GM12878 (cell line): ENCODE results near the gene HLA-DPB1. TPM values are rescaled to one million over a fixed set of nuclear protein-coding genes. Genes with fewer than 3 reads are reported as not detected.
A peak's percentile ranks its signal among the peaks of the same experiment; 100 is the strongest.

ENCODE experiments used
- ATF7 ChIP-seq: fragments of 450-650 bp; IDR thresholded peaks from 2 replicates; pipeline ENCODE4 v1.6.1; 2016; ENCODE audit warnings: low read depth, mild to moderate bottlenecking
- BHLHE40 ChIP-seq, 2 experiments: fragments of 450-650 bp in 1 of 2; IDR thresholded peaks; 2 replicates each; pipeline ENCODE4 v1.6.1; 2011 to 2017; ENCODE audit warnings: low read depth in 2 of 2, borderline replicate concordance in 1 of 2, improper control_type of control experiment in 1 of 2, low read length in 1 of 2, mild to moderate bottlenecking in 1 of 2
- BRCA1 ChIP-seq: IDR thresholded peaks from 2 replicates; pipeline ENCODE4 v1.6.1; 2011; ENCODE audit warnings: low read depth, low read length, improper control_type of control experiment
- EGR1 ChIP-seq, 2 experiments: IDR thresholded peaks; 1 replicate in 1 of 2; 2 replicates in 1 of 2; pipeline ENCODE4 v1.6.1; 2011 to 2012; ENCODE audit warnings: low read depth in 2 of 2, low read length in 2 of 2, borderline replicate concordance in 1 of 2, mild to moderate bottlenecking in 1 of 2, moderate library complexity in 1 of 2
- ESRRA ChIP-seq: IDR thresholded peaks from 2 replicates; pipeline ENCODE4 v1.6.1; 2012; ENCODE audit warnings: mild to moderate bottlenecking, low read length, improper control_type of control experiment
- FOXM1 ChIP-seq: IDR thresholded peaks from 2 replicates; pipeline ENCODE4 v1.6.1; 2012; ENCODE audit warnings: low read depth, mild to moderate bottlenecking, inconsistent platforms, low read length, moderate library complexity
- GABPA ChIP-seq: IDR thresholded peaks from 2 replicates; pipeline ENCODE4 v1.6.1; 2014; ENCODE audit warnings: antibody characterized with exemption, low read depth, mild to moderate bottlenecking, inconsistent platforms
- KAT2A ChIP-seq: conservative IDR thresholded peaks from 2 replicates; pipeline ENCODE4 v1.6.1; 2011; ENCODE audit warnings: low read depth, low read length; ENCODE audit not compliant: control insufficient read depth
- MYC ChIP-seq: IDR thresholded peaks from 2 replicates; pipeline ENCODE4 v1.6.1; 2011; ENCODE audit warnings: mild to moderate bottlenecking, low read length, moderate library complexity, inconsistent platforms; ENCODE audit not compliant: insufficient read depth, insufficient replicate concordance, insufficient read length, severe bottlenecking
- NBN ChIP-seq: fragments of 450-650 bp; IDR thresholded peaks from 2 replicates; pipeline ENCODE4 v1.6.1; 2016
- NFIC ChIP-seq: IDR thresholded peaks from 2 replicates; pipeline ENCODE4 v1.6.1; 2012; ENCODE audit warnings: low read depth, mild to moderate bottlenecking, inconsistent platforms, low read length, moderate library complexity
- NFYA ChIP-seq: IDR thresholded peaks from 2 replicates; pipeline ENCODE4 v1.6.1; 2011; ENCODE audit warnings: low read depth, mild to moderate bottlenecking, low read length, improper control_type of control experiment, borderline replicate concordance
- NFYB ChIP-seq: IDR thresholded peaks from 2 replicates; pipeline ENCODE4 v1.6.1; 2011; ENCODE audit warnings: low read depth, mild to moderate bottlenecking, low read length, improper control_type of control experiment, moderate library complexity; ENCODE audit not compliant: insufficient read depth
- NR2F1 ChIP-seq: fragments of 450-650 bp; conservative IDR thresholded peaks from 2 replicates; pipeline ENCODE4 v1.6.1; 2017; ENCODE audit warnings: mild to moderate bottlenecking
- POLR2A ChIP-seq: IDR thresholded peaks from 2 replicates; pipeline ENCODE4 v1.6.1; 2011; ENCODE audit warnings: low read depth, mild to moderate bottlenecking, low read length
- POU2F2 ChIP-seq: IDR thresholded peaks from 3 replicates; pipeline ENCODE4 v1.6.1; 2011; ENCODE audit warnings: low read depth, mild to moderate bottlenecking, low read length, borderline replicate concordance
- RBBP5 ChIP-seq: fragments of 200-600 bp; sonication (generic); conservative IDR thresholded peaks from 2 replicates; pipeline ENCODE4 v1.6.1; 2016
- RELA ChIP-seq: fragments of 450-650 bp; IDR thresholded peaks from 2 replicates; pipeline ENCODE4 v1.8.0; 2014; ENCODE audit warnings: borderline replicate concordance; ENCODE audit not compliant: partially characterized antibody
- SIX5 ChIP-seq: IDR thresholded peaks from 2 replicates; pipeline ENCODE4 v1.6.1; 2011; ENCODE audit warnings: mild to moderate bottlenecking, low read depth, low read length, moderate library complexity; ENCODE audit not compliant: severe bottlenecking
- TAF1 ChIP-seq: IDR thresholded peaks from 2 replicates; pipeline ENCODE4 v1.6.1; 2011; ENCODE audit warnings: mild to moderate bottlenecking, low read depth, low read length, borderline replicate concordance
- YBX1 ChIP-seq: fragments of 450-650 bp; IDR thresholded peaks from 2 replicates; pipeline ENCODE4 v1.6.1; 2016; ENCODE audit warnings: antibody characterized with exemption
- ZNF207 ChIP-seq: fragments of 450-650 bp; IDR thresholded peaks from 2 replicates; pipeline ENCODE4 v1.6.1; 2014; ENCODE audit warnings: antibody characterized with exemption, mild to moderate bottlenecking, borderline replicate concordance
- ZZZ3 ChIP-seq: IDR thresholded peaks from 2 replicates; pipeline ENCODE4 v1.6.1; 2011; ENCODE audit warnings: low read depth; ENCODE audit not compliant: control insufficient read depth, insufficient read length
- polyA plus RNA-seq, 11 experiments: library from polyadenylated mRNA; depleted of rRNA in 4 of 11; unstranded in 6 of 11; stranded (reverse) in 5 of 11; fragments of >200 nt; fragmentation: Nextera tagmentation in 4 of 11; fragmentation: Illumina TruSeq in 1 of 11; extraction: Ambion mirVana in 4 of 11; extraction: Trizol in 1 of 11; gene quantifications; 1 replicate in 1 of 11; 2 replicates in 10 of 11; pipeline versions ENCODE4 v1.2.1 to v1.2.3, GENCODE V29; 2011 to 2016; ENCODE audit warnings: inconsistent platforms in 2 of 11, missing spikeins in 2 of 11, low read depth in 1 of 11
- total RNA-seq, 4 experiments: library from RNA; depleted of rRNA in 3 of 4; stranded (reverse); fragments of >200 nt in 3 of 4; fragmentation: Illumina TruSeq in 1 of 4; extraction: Trizol in 1 of 4; gene quantifications; 2 replicates each; pipeline versions ENCODE4 v1.2.1 to v1.2.3, GENCODE V29; 2013 to 2021
- TF ChIP-seq, protein P1 (sequence below): fragments of 450-650 bp; IDR thresholded peaks from 2 replicates; pipeline ENCODE4 v1.6.1; 2018; ENCODE audit warnings: borderline replicate concordance, mild to moderate bottlenecking; ENCODE audit not compliant: partially characterized antibody
- TF ChIP-seq, protein P2 (sequence below): fragments of 450-650 bp; IDR thresholded peaks from 2 replicates; pipeline ENCODE4 v1.6.1; 2017; ENCODE audit warnings: mild to moderate bottlenecking
- TF ChIP-seq, protein P3 (sequence below): fragments of 450-650 bp; IDR thresholded peaks from 2 replicates; pipeline ENCODE4 v1.6.1; 2016; ENCODE audit warnings: mild to moderate bottlenecking

The HLA-DPB1 gene
- total and polyA plus RNA-seq, 10 of the 15 experiments (the other 5 are each of a cell fraction or from before 2014, with no cell fraction given): 101 to 675 (median 352) TPM

DNA sequence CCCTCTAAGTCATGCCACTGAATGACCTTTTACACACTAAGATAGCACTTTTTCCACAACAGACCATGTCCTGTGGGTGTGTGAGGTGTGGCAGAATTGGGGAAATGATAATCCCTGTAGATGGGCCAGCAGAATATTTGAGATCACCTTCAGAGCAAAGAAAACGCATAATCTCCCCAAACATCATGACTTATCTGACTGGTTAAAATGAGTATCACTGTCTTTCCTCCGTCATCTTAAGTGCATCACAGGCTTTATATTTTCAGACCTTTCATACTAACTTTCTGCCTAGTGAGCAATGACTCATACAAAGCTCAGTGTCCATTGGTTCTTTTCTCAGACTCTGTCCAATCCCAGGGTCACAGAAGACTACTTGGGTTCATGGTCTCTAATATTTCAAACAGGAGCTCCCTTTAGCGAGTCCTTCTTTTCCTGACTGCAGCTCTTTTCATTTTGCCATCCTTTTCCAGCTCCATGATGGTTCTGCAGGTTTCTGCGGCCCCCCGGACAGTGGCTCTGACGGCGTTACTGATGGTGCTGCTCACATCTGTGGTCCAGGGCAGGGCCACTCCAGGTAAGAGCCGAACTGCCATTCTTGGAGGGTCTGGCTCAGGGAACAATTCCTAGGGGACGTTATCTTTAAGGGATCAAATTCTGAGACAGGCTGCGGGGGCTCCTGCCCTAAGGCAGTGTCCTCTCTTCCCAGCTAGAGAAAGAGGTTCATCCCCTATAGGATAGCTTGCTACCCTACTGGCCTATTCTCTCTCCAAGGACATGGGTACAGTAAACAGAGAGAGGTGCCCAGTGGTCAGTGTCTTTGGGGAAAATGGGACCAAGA, at the start of gene HLA-DPB1 (continued):
- TF ChIP-seq, protein P1, sequence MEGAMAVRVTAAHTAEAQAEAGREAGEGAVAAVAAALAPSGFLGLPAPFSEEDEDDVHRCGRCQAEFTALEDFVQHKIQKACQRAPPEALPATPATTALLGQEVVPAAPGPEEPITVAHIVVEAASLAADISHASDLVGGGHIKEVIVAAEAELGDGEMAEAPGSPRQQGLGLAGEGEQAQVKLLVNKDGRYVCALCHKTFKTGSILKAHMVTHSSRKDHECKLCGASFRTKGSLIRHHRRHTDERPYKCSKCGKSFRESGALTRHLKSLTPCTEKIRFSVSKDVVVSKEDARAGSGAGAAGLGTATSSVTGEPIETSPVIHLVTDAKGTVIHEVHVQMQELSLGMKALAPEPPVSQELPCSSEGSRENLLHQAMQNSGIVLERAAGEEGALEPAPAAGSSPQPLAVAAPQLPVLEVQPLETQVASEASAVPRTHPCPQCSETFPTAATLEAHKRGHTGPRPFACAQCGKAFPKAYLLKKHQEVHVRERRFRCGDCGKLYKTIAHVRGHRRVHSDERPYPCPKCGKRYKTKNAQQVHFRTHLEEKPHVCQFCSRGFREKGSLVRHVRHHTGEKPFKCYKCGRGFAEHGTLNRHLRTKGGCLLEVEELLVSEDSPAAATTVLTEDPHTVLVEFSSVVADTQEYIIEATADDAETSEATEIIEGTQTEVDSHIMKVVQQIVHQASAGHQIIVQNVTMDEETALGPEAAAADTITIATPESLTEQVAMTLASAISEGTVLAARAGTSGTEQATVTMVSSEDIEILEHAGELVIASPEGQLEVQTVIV: no peak
- TF ChIP-seq, protein P2, sequence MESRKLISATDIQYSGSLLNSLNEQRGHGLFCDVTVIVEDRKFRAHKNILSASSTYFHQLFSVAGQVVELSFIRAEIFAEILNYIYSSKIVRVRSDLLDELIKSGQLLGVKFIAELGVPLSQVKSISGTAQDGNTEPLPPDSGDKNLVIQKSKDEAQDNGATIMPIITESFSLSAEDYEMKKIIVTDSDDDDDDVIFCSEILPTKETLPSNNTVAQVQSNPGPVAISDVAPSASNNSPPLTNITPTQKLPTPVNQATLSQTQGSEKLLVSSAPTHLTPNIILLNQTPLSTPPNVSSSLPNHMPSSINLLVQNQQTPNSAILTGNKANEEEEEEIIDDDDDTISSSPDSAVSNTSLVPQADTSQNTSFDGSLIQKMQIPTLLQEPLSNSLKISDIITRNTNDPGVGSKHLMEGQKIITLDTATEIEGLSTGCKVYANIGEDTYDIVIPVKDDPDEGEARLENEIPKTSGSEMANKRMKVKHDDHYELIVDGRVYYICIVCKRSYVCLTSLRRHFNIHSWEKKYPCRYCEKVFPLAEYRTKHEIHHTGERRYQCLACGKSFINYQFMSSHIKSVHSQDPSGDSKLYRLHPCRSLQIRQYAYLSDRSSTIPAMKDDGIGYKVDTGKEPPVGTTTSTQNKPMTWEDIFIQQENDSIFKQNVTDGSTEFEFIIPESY: no peak
- TF ChIP-seq ZZZ3 (no peak), TAF1 (peak; percentile 89), BHLHE40 (IDR thresholded peaks at IDR 0.05; ENCODE audit: borderline replicate concordance in 1 of 2, low read depth in 2 of 2, low read length in 1 of 2) (peak; percentile 34 to 75; a peak in 3 of 4 replicates), NFYB (peak; percentile 82), RBBP5 (no peak), FOXM1 (no peak), POU2F2 (peak; percentile 62; the same call in 1 of the 3 replicates), NR2F1 (peak; percentile 58), NFIC (no peak; the same call in 1 of the 2 replicates), ATF7 (peak; percentile 71), MYC (no peak), YBX1 (no peak), SIX5 (no peak), NFYA (peak; percentile 14; the same call in 1 of the 2 replicates), ZNF207 (no peak), ESRRA (no peak), EGR1 (IDR thresholded peaks at IDR 0.05; ENCODE audit: borderline replicate concordance in 1 of 2, low read depth in 2 of 2, low read length in 2 of 2) (no peak), RELA (no peak), KAT2A (no peak), POLR2A (peak; percentile 89), GABPA (no peak), BRCA1 (no peak), NBN (peak; percentile 57)
- TF ChIP-seq, protein P3, sequence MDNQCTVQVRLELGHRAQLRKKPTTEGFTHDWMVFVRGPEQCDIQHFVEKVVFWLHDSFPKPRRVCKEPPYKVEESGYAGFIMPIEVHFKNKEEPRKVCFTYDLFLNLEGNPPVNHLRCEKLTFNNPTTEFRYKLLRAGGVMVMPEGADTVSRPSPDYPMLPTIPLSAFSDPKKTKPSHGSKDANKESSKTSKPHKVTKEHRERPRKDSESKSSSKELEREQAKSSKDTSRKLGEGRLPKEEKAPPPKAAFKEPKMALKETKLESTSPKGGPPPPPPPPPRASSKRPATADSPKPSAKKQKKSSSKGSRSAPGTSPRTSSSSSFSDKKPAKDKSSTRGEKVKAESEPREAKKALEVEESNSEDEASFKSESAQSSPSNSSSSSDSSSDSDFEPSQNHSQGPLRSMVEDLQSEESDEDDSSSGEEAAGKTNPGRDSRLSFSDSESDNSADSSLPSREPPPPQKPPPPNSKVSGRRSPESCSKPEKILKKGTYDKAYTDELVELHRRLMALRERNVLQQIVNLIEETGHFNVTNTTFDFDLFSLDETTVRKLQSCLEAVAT: peak; percentile 84
